GM21390 (cell line): Measurements from ENCODE around the gene NSL1.
"Not testable (repeated sequence)": the region's sequence is repeated elsewhere in the genome, so short reads cannot be mapped to it uniquely, and the experiment has no call there.

Experiments
- ATAC-seq: cut with Tn5 transposase; IDR thresholded peaks from one replicate; pipeline ENCODE4 v1.9.1; 2021; ENCODE audit not compliant: unreplicated experiment

NSL1 gene

GRCh38 chr1:212752252-212752933, 39.2 kb downstream of the NSL1 start:
- no peak for ATAC-seq

GRCh38 chr1:212749821-212750535, 41.6 kb downstream of the NSL1 start:
- no peak for ATAC-seq

GRCh38 chr1:212746546-212746945, 45.0 kb downstream of the NSL1 start:
- ATAC-seq: no peak

GRCh38 chr1:212745303-212745702, 46.3 kb downstream of the NSL1 start:
- no peak for ATAC-seq

- ATAC-seq: no peak
Measured at GRCh38 chr1:212743901-212744475, 47.6 kb downstream of the NSL1 start.

- no peak for ATAC-seq
Measured at GRCh38 chr1:212738330-212738729, 53.2 kb downstream of the NSL1 start.

- no peak for ATAC-seq
Measured at GRCh38 chr1:212737559-212737958, 54.0 kb downstream of the NSL1 start.

GRCh38 chr1:212733109-212733508, 58.5 kb downstream of the NSL1 start:
- ATAC-seq: no peak

GRCh38 chr1:212731630-212732029, 59.9 kb downstream of the NSL1 start:
- no peak for ATAC-seq

- no peak for ATAC-seq
Measured at GRCh38 chr1:212728606-212729005, 63.0 kb downstream of the NSL1 start.

- ATAC-seq: no peak
Measured at GRCh38 chr1:212727386-212728181, 64.0 kb downstream of the NSL1 start.

GRCh38 chr1:212724679-212725078, 66.9 kb downstream of the NSL1 start:
- not testable (repeated sequence) for ATAC-seq

- ATAC-seq: no peak
Measured at GRCh38 chr1:212722270-212722957, 69.2 kb downstream of the NSL1 start.

GRCh38 chr1:212721388-212722247, 70.0 kb downstream of the NSL1 start:
- ATAC-seq: no peak

- ATAC-seq: no peak
Measured at GRCh38 chr1:212719633-212720032, 71.9 kb downstream of the NSL1 start.

GRCh38 chr1:212718499-212718898, 73.1 kb downstream of the NSL1 start:
- ATAC-seq: no peak

GRCh38 chr1:212716161-212716560, 75.4 kb downstream of the NSL1 start:
- ATAC-seq: no peak

GRCh38 chr1:212713465-212714136, 78.0 kb downstream of the NSL1 start:
- no peak for ATAC-seq
